HG03175 (cell line): Measurements from ENCODE around the gene WNT1.
A peak's percentile ranks its signal among the peaks of the same experiment; 100 is the strongest.

Experiments used
- ATAC-seq: cut with Tn5 transposase; IDR thresholded peaks from one replicate; pipeline ENCODE4 v1.9.1; 2021; ENCODE audit warnings: mild to moderate bottlenecking, moderate library complexity; ENCODE audit not compliant: unreplicated experiment

Gene WNT1

GRCh38 chr12:48978291-48978740 is at the start of gene WNT1:
Gene WNT1, plus strand, starts transcription at chr12:48978322. Its CDS starts 329 bp downstream, at chr12:48978651.
- no peak for ATAC-seq

GRCh38 chr12:48929551-48929950 is 48.6 kb upstream of the WNT1 start:
- no peak for ATAC-seq

- ATAC-seq: no peak
Measured at GRCh38 chr12:48930475-48930874, 47.6 kb upstream of the WNT1 start.

GRCh38 chr12:48932878-48933277 is 45.2 kb upstream of the WNT1 start:
- no peak for ATAC-seq

GRCh38 chr12:48933664-48934311 is 44.3 kb upstream of the WNT1 start:
- no peak for ATAC-seq

GRCh38 chr12:48934312-48934706 is 43.8 kb upstream of the WNT1 start:
- ATAC-seq: no peak

- ATAC-seq: no peak
Measured at GRCh38 chr12:48936379-48936979, 41.6 kb upstream of the WNT1 start.

- ATAC-seq: no peak
Measured at GRCh38 chr12:48937170-48937569, 41.0 kb upstream of the WNT1 start.

GRCh38 chr12:48938805-48939204 is 39.3 kb upstream of the WNT1 start:
- ATAC-seq: no peak

GRCh38 chr12:48940181-48940580 is 37.9 kb upstream of the WNT1 start:
- no peak for ATAC-seq

- no peak for ATAC-seq
Measured at GRCh38 chr12:48943221-48943620, 34.9 kb upstream of the WNT1 start.

- no peak for ATAC-seq
Measured at GRCh38 chr12:48946205-48946604, 31.9 kb upstream of the WNT1 start.

- no peak for ATAC-seq
Measured at GRCh38 chr12:48946943-48947342, 31.2 kb upstream of the WNT1 start.

GRCh38 chr12:48947727-48948126 is 30.4 kb upstream of the WNT1 start:
- ATAC-seq: no peak

GRCh38 chr12:48952691-48953090 is 25.4 kb upstream of the WNT1 start:
- ATAC-seq: no peak

- no peak for ATAC-seq
Measured at GRCh38 chr12:48954061-48954460, 24.1 kb upstream of the WNT1 start.

- ATAC-seq: no peak
Measured at GRCh38 chr12:48954841-48955501, 23.2 kb upstream of the WNT1 start.

- peak; percentile 15 for ATAC-seq
Measured at GRCh38 chr12:48956279-48957140, 21.6 kb upstream of the WNT1 start.

- peak; percentile 88 for ATAC-seq
Measured at GRCh38 chr12:48957141-48958048, 20.7 kb upstream of the WNT1 start, which contains the start of gene ARF3. Gene ARF3, minus strand, starts transcription at chr12:48957487. Its CDS starts 16,392 bp downstream, at chr12:48941095.

GRCh38 chr12:48958049-48958388 is 20.1 kb upstream of the WNT1 start:
- ATAC-seq: no peak
